ENCODE results near the gene NDUFA5. TPM values are rescaled to one million over a fixed set of nuclear protein-coding genes. Genes with fewer than 3 reads are reported as not detected.

Gene NDUFA5
- total RNA-seq, 4 donors from 2014 or later = 70.7 to 109 (median 79.7) TPM

- 47% methylated on average over 3 of the region's 3 CpGs for WGBS
- no peaks in the 10 kb centered on the region for H3K9me3 ChIP-seq
- peaks cover 0 to 7% (median 1%) of the 10 kb centered on the region in 4 donors for H3K4me1 ChIP-seq
- H3K4me3 ChIP-seq = no peak overlapping the region
- no peaks in the 10 kb centered on the region for H3K36me3 ChIP-seq
- no peaks in the 10 kb centered on the region for H3K27me3 ChIP-seq
- intact Hi-C loops (cut with DNase I) = no loop called here
- no peak overlapping the region for H3K27ac ChIP-seq (replicated peaks in 1 of 4)
- no peak for DNase-seq (ENCODE audit: extremely low spot score)
- TF ChIP-seq EP300 (IDR thresholded peaks at IDR 0.05) (no peak), CTCF (IDR thresholded peaks at IDR 0.05) (no peak), POLR2A (IDR thresholded peaks at IDR 0.05; ENCODE audit: low read depth) (no peak), POLR2AphosphoS5 (IDR thresholded peaks at IDR 0.05) (no peak)
These were observed 43.3 kb upstream of the NDUFA5 start for GRCh38 chr7:123600876-123601275.

GRCh38 chr7:123599766-123600165 lies 42.1 kb upstream of the NDUFA5 start:
- DNase-seq (ENCODE audit: extremely low spot score) = no peak
- WGBS = 67% methylated on average over 2 of the region's 2 CpGs
- Histone ChIP-seq H3K27me3 (peaks cover 0 to 4% (median 0%) of the 10 kb centered on the region in 4 donors), H3K4me1 (peaks cover 0 to 7% (median 1%) of the 10 kb centered on the region in 4 donors), H3K4me3 (no peak overlapping the region), H3K9me3 (no peaks in the 10 kb centered on the region), H3K27ac (replicated peaks in 1 of 4) (no peak overlapping the region), H3K36me3 (no peaks in the 10 kb centered on the region)
- intact Hi-C loops (cut with DNase I) = no loop called here
- TF ChIP-seq POLR2AphosphoS5 (IDR thresholded peaks at IDR 0.05) (no peak), CTCF (IDR thresholded peaks at IDR 0.05) (no peak), POLR2A (IDR thresholded peaks at IDR 0.05; ENCODE audit: low read depth) (no peak), EP300 (IDR thresholded peaks at IDR 0.05) (no peak)

GRCh38 chr7:123598657-123599056 lies 41.0 kb upstream of the NDUFA5 start:
- TF ChIP-seq CTCF (IDR thresholded peaks at IDR 0.05) = no peak
- no peak for TF ChIP-seq POLR2AphosphoS5 (IDR thresholded peaks at IDR 0.05)
- TF ChIP-seq EP300 (IDR thresholded peaks at IDR 0.05) = no peak
- no peak for TF ChIP-seq POLR2A (IDR thresholded peaks at IDR 0.05; ENCODE audit: low read depth)
- intact Hi-C loops (cut with DNase I) = no loop called here
- Histone ChIP-seq H3K27ac (replicated peaks in 1 of 4) (no peak overlapping the region), H3K36me3 (no peaks in the 10 kb centered on the region), H3K9me3 (no peaks in the 10 kb centered on the region), H3K27me3 (peaks cover 0 to 4% (median 0%) of the 10 kb centered on the region in 4 donors), H3K4me3 (no peak overlapping the region), H3K4me1 (peaks cover 0 to 7% (median 1%) of the 10 kb centered on the region in 4 donors)
- WGBS = 74% methylated on average over 3 of the region's 3 CpGs
- DNase-seq (ENCODE audit: extremely low spot score) = no peak

GRCh38 chr7:123594813-123595241 lies 37.2 kb upstream of the NDUFA5 start:
- Histone ChIP-seq H3K27me3 (peaks cover 0 to 4% (median 0%) of the 10 kb centered on the region in 4 donors), H3K27ac (replicated peaks in 1 of 4) (no peak overlapping the region), H3K36me3 (no peaks in the 10 kb centered on the region), H3K4me1 (peaks cover 0 to 7% (median 1%) of the 10 kb centered on the region in 4 donors), H3K4me3 (no peak overlapping the region), H3K9me3 (no peaks in the 10 kb centered on the region)
- intact Hi-C loops (cut with DNase I) = no loop called here
- no peak for DNase-seq (ENCODE audit: extremely low spot score)
- TF ChIP-seq EP300 (IDR thresholded peaks at IDR 0.05) (no peak), POLR2A (IDR thresholded peaks at IDR 0.05; ENCODE audit: low read depth) (no peak), POLR2AphosphoS5 (IDR thresholded peaks at IDR 0.05) (no peak), CTCF (IDR thresholded peaks at IDR 0.05) (no peak)
- WGBS = 59% methylated on average over 10 of the region's 10 CpGs

- Histone ChIP-seq H3K9me3 (no peaks in the 10 kb centered on the region), H3K4me3 (no peak overlapping the region), H3K36me3 (no peaks in the 10 kb centered on the region), H3K27me3 (no peaks in the 10 kb centered on the region), H3K27ac (replicated peaks in 1 of 4) (no peak overlapping the region), H3K4me1 (no peaks in the 10 kb centered on the region)
- no peak for DNase-seq (ENCODE audit: extremely low spot score)
- intact Hi-C loops (cut with DNase I) = loop anchor here (10.0 kb wide), 1 partner anchor 276 kb away; no protein-coding TSS in a partner anchor
- no peak for TF ChIP-seq CTCF (IDR thresholded peaks at IDR 0.05)
- no peak for TF ChIP-seq POLR2A (IDR thresholded peaks at IDR 0.05; ENCODE audit: low read depth)
- TF ChIP-seq POLR2AphosphoS5 (IDR thresholded peaks at IDR 0.05) = no peak
- TF ChIP-seq EP300 (IDR thresholded peaks at IDR 0.05) = no peak
- WGBS = 94% methylated on average over 2 of the region's 2 CpGs
These were observed 30.8 kb upstream of the NDUFA5 start for GRCh38 chr7:123588376-123588775.
